ENCODE measurements around the gene SPOUT1.

SPOUT1 gene

DNA sequence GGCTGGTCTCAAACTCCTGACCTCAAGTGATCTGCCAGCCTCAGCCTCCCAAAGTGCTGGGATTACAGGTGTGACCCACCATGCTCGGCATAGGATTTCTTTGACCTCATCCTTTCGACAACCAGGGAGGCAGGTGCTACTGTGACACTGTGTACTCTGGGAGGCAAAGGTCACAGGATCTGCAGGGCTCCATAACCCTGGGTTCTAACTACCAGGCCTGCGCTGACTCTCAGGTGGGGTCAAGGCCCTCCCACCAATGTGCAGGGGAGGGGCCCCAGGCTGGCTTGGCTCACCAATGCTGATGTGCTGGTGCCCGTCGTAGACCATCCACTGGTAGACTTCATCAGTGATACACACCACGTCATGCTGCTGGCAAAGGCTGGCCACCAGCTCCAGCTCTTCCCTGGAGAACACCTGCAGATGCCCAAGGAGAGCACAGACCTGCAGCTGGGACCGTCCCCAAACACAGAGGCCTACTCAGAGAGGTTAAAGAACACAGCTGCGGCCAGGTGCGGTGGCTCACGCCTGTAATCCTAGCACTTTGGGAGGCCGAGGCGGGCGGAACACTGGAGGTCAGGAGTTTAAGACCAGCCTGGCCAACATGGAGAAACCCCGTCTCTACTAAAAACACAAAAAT lies 7.0 kb upstream of the SPOUT1 start:
- DNase-seq (ENCODE audit: low spot score): no peak

GRCh38 chr9:128835246-128836210 lies 5.9 kb upstream of the SPOUT1 start:
- no peak for DNase-seq (ENCODE audit: low spot score)

DNA sequence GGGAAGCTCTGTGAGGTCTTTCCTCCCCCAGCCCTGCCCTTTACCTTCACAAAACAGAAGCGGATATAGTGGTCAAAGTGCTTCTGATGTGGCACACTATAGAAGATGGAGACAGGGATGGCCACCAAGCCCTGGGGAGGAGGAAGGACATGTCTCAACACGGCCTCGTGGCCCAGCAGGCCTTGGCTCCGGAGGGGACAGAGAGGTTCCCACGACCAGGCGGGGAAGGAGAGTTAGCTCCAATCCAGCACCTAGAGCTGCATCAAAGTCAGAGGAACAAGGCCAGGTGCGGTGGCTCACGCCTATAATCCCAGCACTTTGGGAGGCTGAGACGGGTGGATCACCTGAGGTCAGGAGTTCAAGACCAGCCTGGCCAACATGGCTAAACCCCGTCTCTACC lies 4.1 kb upstream of the SPOUT1 start:
- no peak for DNase-seq (ENCODE audit: low spot score)

DNA sequence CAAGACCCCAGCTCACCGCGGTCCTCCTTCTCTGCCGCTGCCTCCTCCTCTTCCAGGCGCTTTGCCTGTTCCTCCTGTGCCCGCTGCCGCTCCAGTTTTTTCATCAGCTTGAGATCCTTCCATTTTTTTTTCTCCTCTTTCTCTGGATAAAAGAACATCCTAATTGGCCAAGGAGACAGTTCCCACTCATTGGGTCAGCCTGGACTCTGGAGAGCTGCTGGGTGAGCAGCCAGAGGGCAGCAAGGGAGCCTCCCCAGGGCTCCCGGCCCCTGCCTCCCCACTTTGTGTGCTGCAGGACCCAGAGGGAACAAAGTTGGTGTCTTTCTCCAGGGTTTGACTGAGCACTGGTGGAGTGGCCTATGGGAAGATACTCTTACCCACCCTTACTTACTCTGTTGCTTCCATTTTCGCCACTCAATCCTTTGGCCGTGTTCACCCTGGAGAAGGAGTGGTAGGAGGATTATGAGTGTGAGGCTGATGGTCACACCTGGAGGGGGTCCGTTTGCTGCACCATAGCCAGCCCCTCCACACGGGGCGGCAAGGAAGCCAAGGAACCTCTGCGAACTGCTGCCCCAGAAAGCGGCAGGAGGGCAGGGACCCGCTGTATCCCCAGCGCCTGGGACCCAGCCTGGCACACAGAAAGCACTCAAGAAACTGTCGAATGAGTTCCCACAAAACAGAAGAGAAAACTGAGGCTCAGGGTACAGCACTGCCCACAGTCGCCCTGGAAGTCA lies 708 bp downstream of the SPOUT1 start:
- no peak for DNase-seq (ENCODE audit: low spot score)

- no peak for DNase-seq (ENCODE audit: low spot score)
These were observed 1.3 kb downstream of the SPOUT1 start for GRCh38 chr9:128828267-128828666.

GRCh38 chr9:128825923-128826700 lies 3.5 kb downstream of the SPOUT1 start:
- DNase-seq (ENCODE audit: low spot score): no peak

- DNase-seq (ENCODE audit: low spot score): no peak
These were observed 4.7 kb downstream of the SPOUT1 start for GRCh38 chr9:128824911-128825310.

DNA sequence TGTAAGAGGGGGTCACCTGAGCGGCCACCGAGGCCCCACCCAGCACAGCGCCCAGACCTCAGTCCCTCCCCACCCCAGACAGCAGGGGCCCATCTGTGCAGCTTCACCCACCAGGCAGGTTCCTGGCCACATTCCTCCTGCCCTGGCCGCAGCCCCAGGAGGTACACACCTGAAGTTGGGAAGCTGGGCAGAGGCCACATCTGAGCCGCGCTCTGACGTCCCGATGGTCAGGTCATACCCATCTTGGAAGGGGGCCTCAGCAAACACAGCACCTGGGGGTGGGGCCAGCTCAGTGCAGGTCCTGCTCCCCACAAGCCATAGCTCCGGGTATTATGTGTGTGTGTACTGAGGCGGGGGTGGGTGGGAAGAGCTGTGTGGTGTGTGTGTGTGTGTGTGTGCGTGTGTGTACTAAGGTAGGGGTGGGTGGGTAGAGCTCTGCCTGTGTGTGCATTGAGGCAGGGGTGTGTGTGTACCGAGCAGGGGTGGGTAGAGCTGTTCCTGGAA lies 5.6 kb downstream of the SPOUT1 start:
- DNase-seq (ENCODE audit: low spot score): no peak

- DNase-seq (ENCODE audit: low spot score): no peak
These were observed 6.2 kb downstream of the SPOUT1 start for GRCh38 chr9:128823362-128823902.

DNA sequence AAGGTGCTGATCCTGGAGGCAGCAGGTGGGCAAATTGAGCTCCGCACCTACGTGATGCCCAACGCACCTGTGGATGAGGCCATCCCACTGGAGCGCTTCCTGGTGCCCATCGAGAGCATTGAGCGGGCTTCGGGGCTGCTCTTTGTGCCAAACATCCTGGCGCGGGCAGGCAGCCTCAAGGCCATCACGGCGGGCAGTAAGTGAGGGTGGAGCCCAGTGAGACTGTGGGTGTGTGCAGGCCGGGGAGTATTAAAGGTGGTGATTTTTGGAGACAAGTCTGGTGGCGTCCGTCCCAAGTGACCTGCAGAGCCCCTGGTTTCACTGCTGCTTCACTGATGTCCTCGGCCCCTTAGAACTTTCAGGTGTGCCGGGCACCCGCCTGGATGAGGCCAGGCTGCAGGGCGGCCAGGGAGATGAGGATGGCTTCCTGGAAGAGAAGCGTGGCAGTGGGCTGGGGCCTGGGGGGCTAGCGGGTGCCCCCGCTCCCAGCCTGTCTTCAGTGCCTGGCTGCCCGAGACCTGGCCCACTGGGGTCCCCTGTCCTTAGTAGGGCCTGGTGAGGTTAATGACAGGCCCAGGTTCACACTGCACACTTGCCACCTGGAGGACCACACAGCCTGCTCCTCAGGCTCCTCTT lies 7.1 kb downstream of the SPOUT1 start:
- DNase-seq (ENCODE audit: low spot score): no peak

GRCh38 chr9:128821584-128822406 lies 7.8 kb downstream of the SPOUT1 start:
- no peak for DNase-seq (ENCODE audit: low spot score)

GRCh38 chr9:128820665-128821583 lies 8.7 kb downstream of the SPOUT1 start:
- no peak for DNase-seq (ENCODE audit: low spot score)

GRCh38 chr9:128819716-128820664 lies 9.6 kb downstream of the SPOUT1 start:
- DNase-seq (ENCODE audit: low spot score): peak; percentile 71

GRCh38 chr9:128818839-128819715 lies 10.5 kb downstream of the SPOUT1 start:
- DNase-seq (ENCODE audit: low spot score): peak; percentile 41

GRCh38 chr9:128818099-128818838 lies 11.3 kb downstream of the SPOUT1 start, which contains the start of gene ENDOG:
Gene ENDOG (plus strand): TSS chr9:128818500. CDS start chr9:128818685, 185 bp downstream.
- peak; percentile 93 for DNase-seq (ENCODE audit: low spot score)

DNA sequence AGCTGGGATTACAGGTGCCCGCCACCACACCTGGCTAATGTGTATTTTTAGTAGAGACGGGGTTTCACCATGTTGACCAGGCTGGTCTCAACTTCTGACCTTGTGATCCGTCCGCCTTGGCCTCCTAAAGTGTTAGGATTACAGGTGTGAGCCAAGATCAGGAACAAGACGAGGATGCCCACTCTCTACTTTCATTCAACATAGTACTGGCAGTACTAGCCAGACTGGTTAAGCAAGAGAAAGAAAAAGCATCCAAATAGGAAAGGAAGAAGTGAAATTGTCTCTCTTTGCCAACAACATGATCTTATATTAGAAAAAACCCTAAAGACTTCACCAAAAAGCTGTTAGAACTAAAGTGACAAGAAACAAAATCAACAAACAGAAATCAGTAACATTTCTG lies 18.7 kb downstream of the SPOUT1 start:
- no peak for DNase-seq (ENCODE audit: low spot score)
